GM21717 (cell line): ENCODE measurements around the gene TMEM80.

ENCODE experiments used
- ATAC-seq: cut with Tn5 transposase; IDR thresholded peaks from one replicate; pipeline ENCODE4 v1.9.1; 2021; ENCODE audit warnings: mild to moderate bottlenecking, moderate library complexity; ENCODE audit not compliant: unreplicated experiment

Gene TMEM80

GRCh38 chr11:699116-699508 lies 3.5 kb downstream of the TMEM80 start:
- no peak for ATAC-seq

- ATAC-seq: no peak
These were observed 4.1 kb downstream of the TMEM80 start for GRCh38 chr11:699753-700152.

GRCh38 chr11:701741-702461 lies 6.3 kb downstream of the TMEM80 start:
- no peak for ATAC-seq

DNA sequence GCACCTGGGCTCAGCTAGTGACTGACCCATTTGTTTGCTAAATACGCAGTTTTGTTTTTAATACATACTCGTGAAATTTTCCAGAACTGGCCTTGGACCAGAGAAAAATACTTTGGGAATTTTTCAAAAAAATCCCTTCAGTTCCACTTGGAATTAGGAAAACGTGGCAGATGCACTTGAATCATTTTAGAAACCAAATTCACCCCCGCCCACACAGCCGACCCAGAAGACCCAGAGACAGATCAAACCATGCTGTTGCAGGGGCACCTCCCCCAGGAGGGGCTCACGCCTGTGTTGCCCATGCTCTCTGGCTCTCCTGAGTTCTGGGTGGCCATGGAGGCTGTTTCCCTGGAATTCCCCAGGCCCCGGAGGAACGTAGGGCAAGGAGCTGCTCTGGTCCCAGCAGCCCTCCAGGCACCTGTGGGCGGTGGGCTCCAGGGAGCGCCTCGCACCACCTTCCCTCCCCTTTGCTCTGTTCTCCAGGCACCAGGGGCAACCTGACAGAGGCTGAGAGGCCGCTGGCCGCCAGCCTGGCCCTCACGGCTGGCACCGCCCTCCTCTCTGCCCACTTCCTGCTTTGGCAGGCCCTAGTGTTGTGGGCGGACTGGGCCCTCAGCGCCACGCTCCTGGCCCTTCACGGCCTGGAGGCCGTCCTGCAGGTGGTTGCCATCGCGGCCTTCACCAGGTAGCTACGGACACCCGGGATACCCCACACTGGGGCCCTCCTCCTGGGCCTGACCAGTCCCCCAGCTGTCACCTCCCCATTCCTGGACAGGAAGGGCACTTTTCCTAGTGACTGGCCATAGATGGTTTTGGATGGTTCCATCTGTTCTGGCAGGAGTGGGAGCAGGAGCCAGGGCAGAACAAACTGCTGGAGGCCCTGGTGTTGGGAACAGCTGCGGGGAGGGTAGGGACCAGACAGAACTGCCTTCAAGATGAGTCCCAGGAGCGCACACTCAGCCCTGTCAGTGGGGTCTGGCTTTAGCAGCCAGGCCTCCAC lies 7.1 kb downstream of the TMEM80 start:
- no peak for ATAC-seq

DNA sequence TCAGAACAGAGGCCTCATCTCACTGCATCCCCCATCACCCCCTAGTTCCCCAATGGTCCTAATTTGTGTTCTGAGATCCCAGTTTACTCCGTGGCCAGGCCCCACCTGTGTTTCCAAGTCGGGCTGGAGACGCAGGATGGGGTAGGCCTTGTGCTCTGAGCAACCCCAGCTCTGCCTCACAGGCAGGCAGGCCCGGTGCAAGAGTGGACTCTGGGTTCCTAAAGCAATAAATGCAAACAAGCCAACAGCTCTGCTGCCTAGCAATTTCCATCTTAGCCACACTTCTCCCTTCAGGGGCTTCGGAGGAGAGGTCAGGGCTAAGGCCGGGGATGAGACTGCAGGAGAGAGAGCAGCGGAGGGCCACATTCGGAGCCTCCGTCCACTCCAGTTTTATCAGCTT lies 7.9 kb downstream of the TMEM80 start:
- ATAC-seq: no peak

- ATAC-seq: no peak
These were observed 8.6 kb downstream of the TMEM80 start for GRCh38 chr11:704228-704674.

DNA sequence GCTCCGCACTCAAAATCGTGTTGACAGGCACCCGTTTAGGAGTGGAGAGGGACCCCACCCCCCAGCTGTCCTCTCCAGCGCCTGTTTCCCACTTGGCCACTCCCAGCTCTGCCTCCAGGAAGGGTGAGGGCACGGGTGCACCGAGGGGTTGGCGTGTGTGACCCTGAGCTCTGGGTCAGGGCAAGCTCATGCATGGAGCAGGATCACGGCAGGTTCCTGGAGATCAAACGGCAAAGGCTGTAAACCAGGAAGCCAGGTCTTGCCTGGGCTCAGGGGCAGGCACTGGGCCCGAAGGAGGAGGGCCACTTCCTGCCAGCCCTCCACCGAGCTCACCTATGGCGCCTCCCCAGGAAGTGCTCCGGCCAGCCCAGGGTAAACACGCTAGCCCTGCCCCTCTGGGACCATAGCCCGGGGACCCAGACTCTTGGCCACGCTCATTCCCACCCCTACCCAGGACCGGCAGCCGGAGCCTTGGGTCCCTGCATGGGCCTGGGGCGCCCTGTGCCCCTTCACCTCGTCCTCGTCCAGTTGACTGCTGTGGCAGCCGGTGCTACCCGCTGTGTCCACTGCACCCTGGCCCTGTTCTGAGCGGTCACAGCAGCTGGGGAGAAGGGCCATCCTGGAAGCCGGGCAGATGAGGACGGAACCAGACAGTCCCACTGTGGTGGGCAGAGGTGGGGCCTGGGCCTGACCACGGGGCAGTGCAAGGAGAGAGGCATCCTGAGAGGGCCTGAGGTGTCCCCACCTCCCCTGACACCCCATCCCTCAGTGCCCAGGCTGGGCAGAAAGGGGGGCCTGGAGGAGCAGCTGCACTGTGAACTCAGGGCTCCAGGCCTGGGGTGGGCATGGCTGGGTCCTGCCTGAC lies 9.4 kb downstream of the TMEM80 start:
- ATAC-seq: no peak

DNA sequence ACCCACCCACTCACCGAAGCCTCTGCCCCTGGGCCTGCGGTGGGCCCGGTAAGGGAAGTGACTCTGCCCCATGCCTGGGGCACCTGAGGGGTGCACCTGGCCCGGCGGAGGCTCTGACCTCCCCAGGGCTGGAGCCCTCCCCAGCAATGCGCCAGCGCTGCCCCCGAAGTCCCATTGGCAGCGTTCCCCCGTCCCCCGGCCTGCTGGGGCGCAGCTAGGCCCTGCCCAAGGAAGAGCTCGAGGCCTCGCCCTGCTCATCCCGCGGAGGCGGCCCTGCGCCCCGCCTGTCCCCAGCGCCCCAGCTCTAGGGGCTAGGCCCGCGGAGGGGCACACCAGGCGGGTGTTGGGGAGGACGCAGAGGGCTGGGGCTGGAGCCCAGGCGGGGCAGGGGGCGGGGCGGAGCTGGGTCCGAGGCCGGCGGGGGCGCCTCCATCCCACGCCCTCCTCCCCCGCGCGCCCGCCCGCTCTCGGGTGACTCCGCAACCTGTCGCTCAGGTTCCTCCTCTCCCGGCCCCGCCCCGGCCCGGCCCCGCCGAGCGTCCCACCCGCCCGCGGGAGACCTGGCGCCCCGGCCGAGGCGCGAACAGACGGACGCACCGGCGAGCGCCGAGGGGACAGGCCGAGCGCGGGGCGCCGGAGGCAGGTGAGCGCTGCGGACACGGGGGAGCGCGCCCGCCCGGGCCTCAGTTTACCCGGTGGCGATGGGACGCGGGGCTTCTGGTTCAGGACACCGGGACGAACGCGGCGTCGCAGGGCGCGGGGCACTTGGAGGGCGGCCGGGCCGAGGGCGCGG lies 10.2 kb downstream of the TMEM80 start, which contains the start of gene EPS8L2:
Gene EPS8L2 (plus strand): TSS at position 586 of the 793 bp plus-strand sequence. CDS start 3,177 bp downstream, outside the sequence.
- ATAC-seq: no peak

GRCh38 chr11:706439-706956 lies 10.9 kb downstream of the TMEM80 start:
- no peak for ATAC-seq

- ATAC-seq: no peak
These were observed 11.6 kb downstream of the TMEM80 start for GRCh38 chr11:706957-707816.

- no peak for ATAC-seq
These were observed 12.3 kb downstream of the TMEM80 start for GRCh38 chr11:707817-708420.

DNA sequence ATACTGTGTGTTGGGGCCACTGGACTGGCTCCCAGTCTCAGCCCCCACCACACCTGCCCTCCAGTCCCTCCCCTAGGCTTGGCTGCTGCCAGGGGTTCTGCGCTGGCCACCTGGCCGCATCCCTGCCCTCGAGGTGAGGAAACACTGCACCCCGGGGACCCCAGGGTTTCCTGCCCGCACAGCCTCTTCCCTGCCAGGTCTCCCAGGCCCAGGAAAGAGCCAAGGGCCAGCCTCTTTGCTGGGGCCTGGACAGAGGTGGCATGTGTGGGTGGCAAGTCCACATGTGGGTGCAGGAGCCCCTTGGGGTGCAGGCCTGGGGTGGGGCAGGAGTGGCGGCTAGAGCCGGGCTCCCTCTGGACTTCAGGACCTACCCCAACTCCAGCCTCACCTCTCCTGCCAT lies 12.9 kb downstream of the TMEM80 start:
- no peak for ATAC-seq

DNA sequence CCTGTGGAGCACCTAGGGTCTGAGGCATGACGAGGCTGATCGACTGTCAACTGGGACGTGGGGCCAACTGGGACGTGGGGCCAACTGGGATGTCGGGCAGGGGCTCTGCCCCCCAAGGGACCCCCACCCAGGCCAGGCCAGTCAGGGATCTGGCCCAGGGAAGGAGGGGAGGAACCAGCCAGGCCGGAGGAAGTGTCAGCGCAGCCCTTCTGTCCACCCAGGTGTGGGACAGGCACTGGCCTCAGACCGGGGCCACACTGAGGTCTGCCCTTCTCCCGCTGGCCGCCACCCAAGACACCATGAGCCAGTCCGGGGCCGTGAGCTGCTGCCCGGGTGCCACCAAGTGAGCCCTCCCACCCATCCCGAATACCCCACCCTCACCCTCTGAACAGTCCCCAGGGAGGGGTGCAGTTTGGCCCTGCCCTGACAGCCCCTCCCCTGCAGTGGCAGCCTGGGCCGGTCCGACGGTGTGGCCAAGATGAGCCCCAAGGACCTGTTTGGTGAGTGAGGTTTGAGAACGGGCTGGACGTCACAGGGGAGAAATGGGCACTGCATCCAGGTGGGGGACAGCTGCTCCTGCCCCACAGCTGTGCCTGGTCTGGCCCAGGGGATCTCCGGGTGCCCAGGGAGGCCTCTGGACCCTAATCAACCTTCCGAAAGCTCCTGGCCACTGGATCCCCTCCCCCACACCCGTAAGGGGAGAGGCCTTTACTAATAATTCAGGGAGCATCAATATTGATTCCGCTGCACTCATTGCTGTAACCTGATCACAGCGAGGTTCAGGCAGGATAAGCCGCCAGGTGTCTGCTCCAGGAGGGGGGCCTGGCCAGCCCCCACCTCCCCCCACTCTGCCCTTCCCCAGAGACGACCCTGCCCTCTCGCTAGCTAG lies 13.7 kb downstream of the TMEM80 start:
- ATAC-seq: no peak

DNA sequence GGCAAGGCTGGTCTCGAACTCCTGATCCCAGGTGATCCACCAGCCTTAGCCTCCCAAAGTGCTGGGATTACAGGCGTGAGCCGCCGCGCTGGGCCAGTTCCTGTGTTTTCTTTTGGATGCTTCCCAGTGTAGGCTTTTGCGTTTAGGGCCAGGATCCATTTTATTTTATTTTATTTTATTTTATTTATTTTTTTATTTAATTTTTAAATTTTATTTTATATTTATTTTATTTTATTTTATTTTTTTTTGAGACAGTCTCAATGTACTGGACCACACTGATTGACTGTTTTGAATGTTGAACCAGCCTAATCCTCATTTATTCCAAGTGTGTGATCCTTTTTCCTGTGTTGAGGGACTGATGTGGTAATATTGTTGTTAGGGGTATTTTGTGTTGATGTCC lies 18.8 kb downstream of the TMEM80 start:
- no peak for ATAC-seq

DNA sequence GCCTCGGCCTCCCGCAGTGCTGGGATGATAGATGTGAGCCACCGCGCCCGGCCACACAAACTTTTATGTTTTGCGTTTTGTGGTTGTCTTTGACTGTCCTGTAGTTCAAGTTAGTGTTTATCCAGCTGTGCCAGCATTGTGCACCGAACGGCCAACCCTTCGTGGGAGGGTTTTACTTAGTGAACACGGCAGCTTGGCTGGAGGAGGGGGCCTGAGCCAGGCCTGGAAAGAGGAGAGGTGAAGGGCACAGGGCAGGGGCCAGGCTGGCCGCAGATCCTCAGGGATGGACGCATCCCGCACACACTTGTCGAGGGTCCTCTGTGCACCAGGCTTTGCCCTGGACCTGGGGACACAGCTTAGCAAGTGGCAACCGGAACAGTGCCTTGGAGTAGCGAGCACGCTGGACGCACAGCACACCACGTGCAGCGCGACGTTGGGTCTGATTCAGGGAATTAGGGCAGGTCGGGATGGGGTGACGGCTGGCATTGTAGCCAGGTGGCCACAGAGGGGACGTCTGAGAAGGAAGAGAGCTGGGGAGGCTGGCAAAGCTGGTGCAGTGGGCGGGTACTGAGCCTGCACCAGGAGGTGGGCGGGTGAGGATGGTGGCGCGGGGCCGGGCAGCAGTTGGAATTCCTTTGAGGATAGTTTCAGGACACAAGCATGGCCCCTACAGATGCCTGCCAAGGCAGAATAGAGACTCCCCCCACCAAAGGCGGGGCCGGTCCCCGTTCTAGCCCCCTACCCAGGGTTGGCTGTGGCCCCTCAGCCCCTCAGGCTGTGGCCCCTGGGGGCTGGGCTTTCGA lies 23.8 kb downstream of the TMEM80 start:
- no peak for ATAC-seq

- ATAC-seq: no peak
These were observed 24.5 kb downstream of the TMEM80 start for GRCh38 chr11:720017-720641.
